SU-DHL-6 (cell line): Measurements from ENCODE around the gene MUC5B.

Experiments used
- H2AFZ ChIP-seq: fragments of 200-600 bp; sonication (generic); 2 replicates; pipeline ENCODE4 v1.6.1; 2014; ENCODE audit warnings: low read depth, mild to moderate bottlenecking, moderate library complexity, mixed read lengths, antibody characterized with exemption, low read length; ENCODE audit not compliant: severe bottlenecking
- H3F3A ChIP-seq: fragments of 200-600 bp; shearing (Covaris generic); 2 replicates; pipeline ENCODE4 v1.6.0; 2016; ENCODE audit warnings: antibody characterized with exemption, mild to moderate bottlenecking; ENCODE audit not compliant: insufficient read depth
- H3K27ac ChIP-seq: fragments of 200-600 bp; sonication (generic); 2 replicates; pipeline ENCODE4 v1.5.1; 2016; ENCODE audit warnings: low read depth, mild to moderate bottlenecking, low read length, moderate library complexity, mixed read lengths
- H3K27me3 ChIP-seq: fragments of 200-600 bp; sonication (generic), shearing (Covaris generic); 2 replicates; pipeline ENCODE4 v1.6.0; 2014; ENCODE audit warnings: mild to moderate bottlenecking, low read length
- H3K36me3 ChIP-seq: fragments of 200-600 bp; sonication (generic); 2 replicates; pipeline ENCODE4 v1.6.1; 2014; ENCODE audit warnings: mild to moderate bottlenecking, low read length, mixed read lengths
- H3K4me2 ChIP-seq: fragments of 300-600, 200-600 bp; shearing (Covaris generic), sonication (generic); 2 replicates; pipeline ENCODE4 v1.6.0; 2014; ENCODE audit warnings: low read length, low read depth, mild to moderate bottlenecking; ENCODE audit not compliant: poor library complexity, severe bottlenecking
- H3K4me3 ChIP-seq: fragments of 200-600 bp; sonication (generic); 2 replicates; pipeline ENCODE4 v1.5.1; 2014; ENCODE audit warnings: antibody characterized with exemption, low read length, mild to moderate bottlenecking, mixed read lengths; ENCODE audit not compliant: insufficient read depth, poor library complexity, severe bottlenecking
- H3K79me2 ChIP-seq: fragments of 200-600 bp; sonication (generic); 2 replicates; pipeline ENCODE4 v1.6.1; 2014; ENCODE audit warnings: mild to moderate bottlenecking, low read length, moderate library complexity; ENCODE audit not compliant: insufficient read depth
- H3K9ac ChIP-seq: fragments of 200-600 bp; sonication (generic); 2 replicates; pipeline ENCODE4 v1.7.0; 2014; ENCODE audit warnings: mild to moderate bottlenecking, low read length
- H3K9me2 ChIP-seq: fragments of 200-600 bp; sonication (generic); replicated peaks from 2 replicates; pipeline ENCODE4 v1.6.1; 2014; ENCODE audit warnings: low read length; ENCODE audit not compliant: insufficient read depth
- H3K9me3 ChIP-seq: fragments of 200-600 bp; sonication (generic); 2 replicates; pipeline ENCODE4 v1.6.1; 2014; ENCODE audit warnings: low read length, mixed read lengths; ENCODE audit not compliant: insufficient read depth
- H4K20me1 ChIP-seq: fragments of 200-600 bp; sonication (generic); 2 replicates; pipeline ENCODE4 v1.6.1; 2014; ENCODE audit warnings: low read depth, mild to moderate bottlenecking, antibody characterized with exemption, low read length, moderate library complexity, mixed read lengths
- CTCF ChIP-seq: fragments of 200-600 bp; sonication (generic); IDR thresholded peaks from one replicate; pipeline ENCODE4 v1.5.1; 2017; ENCODE audit warnings: antibody characterized with exemption, mild to moderate bottlenecking, low read length, moderate library complexity; ENCODE audit not compliant: insufficient read depth, poor library complexity, severe bottlenecking
- EZH2phosphoT487 ChIP-seq: fragments of 200-600 bp; sonication (generic), shearing (Covaris generic); conservative IDR thresholded peaks from 2 replicates; pipeline ENCODE4 v1.6.1; 2018; ENCODE audit warnings: mild to moderate bottlenecking, antibody characterized with exemption, low read length, moderate library complexity, mixed read lengths

MUC5B gene

GRCh38 chr11:1252371-1253102 lies 29.7 kb downstream of the MUC5B start:
- no peaks in the 10 kb centered on the region for H3K36me3 ChIP-seq
- H3K9me2 ChIP-seq: no peaks in the 10 kb centered on the region
- H3K4me2 ChIP-seq: no peak overlapping the region
- H4K20me1 ChIP-seq: no peaks in the 10 kb centered on the region
- H3K27ac ChIP-seq: no peak overlapping the region
- H3F3A ChIP-seq: no peaks in the 10 kb centered on the region
- H3K79me2 ChIP-seq: no peaks in the 10 kb centered on the region
- no peaks in the 10 kb centered on the region for H3K27me3 ChIP-seq
- no peaks in the 10 kb centered on the region; the same call in 1 of the 2 replicates for H3K9me3 ChIP-seq
- TF ChIP-seq CTCF (no peak), EZH2phosphoT487 (no peak)
- H2AFZ ChIP-seq: no peak overlapping the region
- H3K4me3 ChIP-seq: no peak overlapping the region
- no peak overlapping the region for H3K9ac ChIP-seq

- Histone ChIP-seq H3K9me3 (no peaks in the 10 kb centered on the region; the same call in 1 of the 2 replicates), H3K9me2 (no peaks in the 10 kb centered on the region), H3F3A (no peaks in the 10 kb centered on the region), H3K79me2 (no peaks in the 10 kb centered on the region), H3K27me3 (no peaks in the 10 kb centered on the region), H3K27ac (no peak overlapping the region), H3K4me3 (no peak overlapping the region), H3K9ac (no peak overlapping the region), H3K36me3 (no peaks in the 10 kb centered on the region), H2AFZ (no peak overlapping the region), H3K4me2 (no peak overlapping the region), H4K20me1 (no peaks in the 10 kb centered on the region)
- TF ChIP-seq CTCF (no peak), EZH2phosphoT487 (no peak)
Measured at GRCh38 chr11:1253103-1253485, 30.2 kb downstream of the MUC5B start.

- H3K9me3 ChIP-seq: no peaks in the 10 kb centered on the region; the same call in 1 of the 2 replicates
Measured at GRCh38 chr11:1254086-1254648, 31.3 kb downstream of the MUC5B start.

More at GRCh38 chr11:1254086-1254648, 31.3 kb downstream of the MUC5B start:
- Histone ChIP-seq H2AFZ (no peak overlapping the region), H3F3A (no peaks in the 10 kb centered on the region), H3K27me3 (no peaks in the 10 kb centered on the region), H4K20me1 (no peaks in the 10 kb centered on the region), H3K79me2 (no peaks in the 10 kb centered on the region), H3K4me2 (no peak overlapping the region), H3K9ac (no peak overlapping the region), H3K9me2 (no peaks in the 10 kb centered on the region), H3K36me3 (no peaks in the 10 kb centered on the region), H3K4me3 (no peak overlapping the region), H3K27ac (no peak overlapping the region)
- TF ChIP-seq CTCF (no peak), EZH2phosphoT487 (no peak)
